Colonic mucosa (tissue), 4 donors: ENCODE measurements around the gene DENND1C. TPM values are rescaled to one million over a fixed set of nuclear protein-coding genes. Genes with fewer than 3 reads are reported as not detected.

Experiments
- DNase-seq: peaks from one replicate; pipeline ENCODE4 v3.0.0-alpha.2; 2020
- H3K27ac ChIP-seq: fragments of 200-600 bp; one replicate; pipeline ENCODE4 v1.8.0; 2021
- H3K27me3 ChIP-seq: fragments of 200-600 bp; one replicate; pipeline ENCODE4 v1.8.0; 2021
- H3K36me3 ChIP-seq: fragments of 200-600 bp; one replicate; pipeline ENCODE4 v1.8.0; 2021
- H3K4me1 ChIP-seq: fragments of 200-600 bp; one replicate; pipeline ENCODE4 v1.8.0; 2021; ENCODE audit warnings: mild to moderate bottlenecking
- H3K4me3 ChIP-seq: fragments of 200-600 bp; one replicate; pipeline ENCODE4 v1.8.0; 2021
- H3K9ac ChIP-seq, 2 donors: one replicate each; pipeline ENCODE4 v1.7.0; 2013; ENCODE audit warnings: control low read depth in 2 of 2, low read depth in 2 of 2, low read length in 2 of 2
- H3K9me3 ChIP-seq: fragments of 200-600 bp; one replicate; pipeline ENCODE4 v1.8.0; 2021
- CTCF ChIP-seq: fragments of 200-600 bp; IDR thresholded peaks from one replicate; pipeline ENCODE4 v1.8.0; 2022; ENCODE audit warnings: antibody characterized with exemption, mild to moderate bottlenecking
- intact Hi-C: fragments of 100-400 bp; cut with DNase I; formaldehyde crosslinking; loops from one replicate; pipeline ENCODE4 v1.14.1; 2022
- total RNA-seq, 2 donors: library from RNA; stranded (reverse); fragmentation: NEBNext Ultra II Directional in 1 of 2; extraction: Animal tissue kit (Norgen Biotek cat#: 25700) in 1 of 2; gene quantifications; one replicate each; pipeline ENCODE4 v1.2.1, GENCODE V29; 2021
- donor health status: healthy.
- donor health status: DM: no; HTN: no; CAD: no.
- donor health status: DM: no; HTN: no; CAD: no.

Gene DENND1C
- total RNA-seq, 2 donors from 2014 or later: 2.5 to 2.9 TPM

- Histone ChIP-seq H3K27me3 (no peaks in the 10 kb centered on the region), H3K9me3 (no peaks in the 10 kb centered on the region), H3K4me3 (no peak overlapping the region), H3K27ac (no peak overlapping the region), H3K9ac (no peak overlapping the region), H3K4me1 (no peaks in the 10 kb centered on the region), H3K36me3 (no peaks in the 10 kb centered on the region)
- intact Hi-C loops: no loop called here
- no peak for TF ChIP-seq CTCF
- no peak for DNase-seq
Observed at GRCh38 chr19:6473647-6474046, 7.9 kb downstream of the DENND1C start.

GRCh38 chr19:6472713-6473112 is 8.9 kb downstream of the DENND1C start:
- no peaks in the 10 kb centered on the region for H3K36me3 ChIP-seq
- no peak overlapping the region for H3K27ac ChIP-seq
- H3K27me3 ChIP-seq: no peaks in the 10 kb centered on the region
- no peaks in the 10 kb centered on the region for H3K9me3 ChIP-seq
- no peak for TF ChIP-seq CTCF
- no peak overlapping the region for H3K9ac ChIP-seq
- H3K4me1 ChIP-seq: no peaks in the 10 kb centered on the region
- no peak overlapping the region for H3K4me3 ChIP-seq
- DNase-seq: no peak
- intact Hi-C loops: no loop called here

GRCh38 chr19:6471076-6471475 is 10.5 kb downstream of the DENND1C start:
- Histone ChIP-seq H3K9me3 (no peaks in the 10 kb centered on the region), H3K27ac (no peak overlapping the region), H3K27me3 (no peaks in the 10 kb centered on the region), H3K36me3 (no peaks in the 10 kb centered on the region), H3K4me1 (no peaks in the 10 kb centered on the region), H3K4me3 (no peak overlapping the region), H3K9ac (no peak overlapping the region)
- TF ChIP-seq CTCF: no peak
- intact Hi-C loops: no loop called here
- DNase-seq: no peak

GRCh38 chr19:6470173-6470572 is 11.4 kb downstream of the DENND1C start:
- Histone ChIP-seq H3K36me3 (no peaks in the 10 kb centered on the region), H3K9me3 (no peaks in the 10 kb centered on the region), H3K27ac (no peak overlapping the region), H3K27me3 (no peaks in the 10 kb centered on the region), H3K9ac (no peak overlapping the region), H3K4me3 (no peak overlapping the region), H3K4me1 (no peaks in the 10 kb centered on the region)
- TF ChIP-seq CTCF: no peak
- no peak for DNase-seq
- intact Hi-C loops: no loop called here

- no peak for TF ChIP-seq CTCF
- Histone ChIP-seq H3K27ac (no peak overlapping the region), H3K4me1 (no peaks in the 10 kb centered on the region), H3K9ac (no peak overlapping the region), H3K4me3 (no peak overlapping the region), H3K27me3 (no peaks in the 10 kb centered on the region), H3K36me3 (no peaks in the 10 kb centered on the region), H3K9me3 (no peaks in the 10 kb centered on the region)
- no peak for DNase-seq
- intact Hi-C loops: no loop called here
Observed at GRCh38 chr19:6467384-6467783, 14.2 kb downstream of the DENND1C start.
